ENCODE data around the gene HMGN3.

GRCh38 chr6:79257381-79258205 is 23.1 kb upstream of the HMGN3 start:
- no peak for TF ChIP-seq CTCF (IDR thresholded peaks at IDR 0.05)
- no peak for TF ChIP-seq MXI1 (IDR thresholded peaks at IDR 0.05; ENCODE audit: low read depth, low read length)
- no peak for TF ChIP-seq YY1 (IDR thresholded peaks at IDR 0.05; ENCODE audit: low read depth)
- TF ChIP-seq NFIC (IDR thresholded peaks at IDR 0.05; ENCODE audit: borderline replicate concordance) = no peak
- no peak for TF ChIP-seq EP300 (IDR thresholded peaks at IDR 0.05; ENCODE audit: borderline replicate concordance in 1 of 2, low read depth in 1 of 2, low read length in 1 of 2)
- TF ChIP-seq POLR2AphosphoS5 (IDR thresholded peaks at IDR 0.05; ENCODE audit: low read depth, low read length) = no peak
- TF ChIP-seq TAF1 (IDR thresholded peaks at IDR 0.05; ENCODE audit: borderline replicate concordance, low read depth, low read length) = no peak
- TF ChIP-seq EZH2phosphoT487 (IDR thresholded peaks at IDR 0.05; ENCODE audit: borderline replicate concordance, low read depth) = no peak
- TF ChIP-seq REST (IDR thresholded peaks at IDR 0.05; ENCODE audit: low read depth, low read length) = no peak
- TF ChIP-seq USF2 (IDR thresholded peaks at IDR 0.05; ENCODE audit: borderline replicate concordance, low read depth, low read length) = no peak
- no peak for TF ChIP-seq MAX (IDR thresholded peaks at IDR 0.05; ENCODE audit: low read depth)
- peak; percentile 4; the same call in 1 of the 2 replicates for TF ChIP-seq JUND (IDR thresholded peaks at IDR 0.05)
- no peak for TF ChIP-seq ZBTB33 (IDR thresholded peaks at IDR 0.05; ENCODE audit: borderline replicate concordance, low read depth)
